A375 (cell line): Measurements from ENCODE around the gene HPDL. TPM values are rescaled to one million over a fixed set of nuclear protein-coding genes. Genes with fewer than 3 reads are reported as not detected.

Experiments used
- total RNA-seq: library from RNA; depleted of rRNA; stranded (reverse); fragments of >200 nt; shearing (Covaris generic); gene quantifications from 2 replicates; pipeline ENCODE4 v1.2.3, GENCODE V29; 2014; rRNA removed

The HPDL gene
- 20.7 and 25.0 TPM in 2 replicates for total RNA-seq

GRCh38 chr1:45326627-45327623 is at the start of gene HPDL:
Gene HPDL (plus strand): TSS chr1:45326895. CDS start chr1:45327149, 254 bp downstream.

GRCh38 chr1:45339789-45340558 is 13.3 kb downstream of the HPDL start, which contains the start of the genes MUTYH and TOE1:
Gene MUTYH (minus strand): TSS chr1:45340440. CDS start chr1:45334505, 5,935 bp downstream.
Gene TOE1 (plus strand): TSS chr1:45340170. CDS start chr1:45340253, 83 bp downstream.

Other genes starting within 250 kb of the HPDL start
- gene ZSWIM5, start 120.3 kb upstream of the HPDL start, total RNA-seq: 0.11 TPM in 2 replicates
- 32.0 and 32.1 TPM in 2 replicates for gene TOE1, start 13.3 kb downstream of the HPDL start, total RNA-seq
- 37.6 and 38.9 TPM in 2 replicates for gene MUTYH, start 13.5 kb downstream of the HPDL start, total RNA-seq
- 4.0 and 5.4 TPM in 2 replicates for gene TESK2, start 164.3 kb downstream of the HPDL start, total RNA-seq
- gene CCDC163, start 173.2 kb downstream of the HPDL start, total RNA-seq: 3.3 and 4.3 TPM in 2 replicates
- gene MMACHC, start 173.4 kb downstream of the HPDL start, total RNA-seq: 9.8 and 12.8 TPM in 2 replicates
- gene PRDX1, start 195.0 kb downstream of the HPDL start, total RNA-seq: 443 and 469 TPM in 2 replicates
- gene AKR1A1, start 223.9 kb downstream of the HPDL start, total RNA-seq: 74.3 and 76.6 TPM in 2 replicates